NT2/D1 (cell line): Measurements from ENCODE around the gene OSBPL3.

ENCODE experiments used
- SUZ12 ChIP-seq: IDR thresholded peaks from 2 replicates; pipeline ENCODE4 v1.6.1; 2011; ENCODE audit not compliant: insufficient read length, insufficient read depth; ENCODE audit errors: extremely low read depth
- ZNF274 ChIP-seq: IDR thresholded peaks from 2 replicates; pipeline ENCODE4 v1.6.1; 2011; ENCODE audit warnings: mild to moderate bottlenecking, low read depth, low read length

- TF ChIP-seq ZNF274: no peak
- TF ChIP-seq SUZ12: no peak
Measured at GRCh38 chr7:24773646-24774045, 206.3 kb downstream of the OSBPL3 start.
